H1 (cell line): ENCODE data around the gene ACTL8. TPM values are rescaled to one million over a fixed set of nuclear protein-coding genes. Genes with fewer than 3 reads are reported as not detected.
A peak's percentile ranks its signal among the peaks of the same experiment; 100 is the strongest.

Experiments
- CTCF ChIA-PET: fragments of 300-600 bp; sonication (Branson Sonifier 250); formaldehyde crosslinking; loops from one replicate; lab custom pipeline; 2021; ENCODE audit not compliant: partially characterized antibody; lab: Charles Lee
- POLR2A ChIA-PET: fragments of 300-600 bp; sonication (Branson Sonifier 250); formaldehyde crosslinking; loops from one replicate; lab custom pipeline; 2021; ENCODE audit warnings: inconsistent platforms; ENCODE audit not compliant: partially characterized antibody; lab: Charles Lee
- DNase-seq, 2 experiments: peaks; one replicate each; pipeline versions ENCODE4 v3.0.0 to v3.0.0-alpha.2; 2010 to 2022; ENCODE audit warnings: low spot score in 2 of 2, low read depth in 1 of 2, mixed read lengths in 1 of 2
- FAIRE-seq: peaks from 2 replicates; lab custom pipeline; 2011; peaks lifted over from hg19 to GRCh38; lab: Jason Lieb, UNC
- H2AFZ ChIP-seq: 2 replicates; pipeline ENCODE4 v1.8.1; 2012; ENCODE audit warnings: low read length, inconsistent platforms
- H2AK5ac ChIP-seq: 2 replicates; pipeline ENCODE4 v1.6.1; 2013; ENCODE audit warnings: low read depth, low read length
- H2BK120ac ChIP-seq: replicated peaks from 2 replicates; pipeline ENCODE3; 2013; ENCODE audit warnings: low read depth, low read length, inconsistent platforms
- H2BK12ac ChIP-seq: 2 replicates; pipeline ENCODE4 v1.6.1; 2013; ENCODE audit warnings: low read depth, low read length
- H2BK15ac ChIP-seq: 2 replicates; pipeline ENCODE4 v1.6.1; 2013; ENCODE audit warnings: low read length
- H2BK20ac ChIP-seq: 2 replicates; pipeline ENCODE4 v1.6.1; 2013; ENCODE audit warnings: low read length
- H2BK5ac ChIP-seq: 2 replicates; pipeline ENCODE4 v1.6.1; 2013; ENCODE audit warnings: low read depth, low read length
- H3K14ac ChIP-seq: 2 replicates; pipeline ENCODE4 v1.6.1; 2013; ENCODE audit warnings: inconsistent platforms; ENCODE audit not compliant: insufficient read length
- H3K18ac ChIP-seq: 2 replicates; pipeline ENCODE4 v1.6.1; 2013; ENCODE audit warnings: low read length; ENCODE audit errors: extremely low read depth
- H3K23ac ChIP-seq: 2 replicates; pipeline ENCODE4 v1.6.1; 2013; ENCODE audit warnings: inconsistent platforms; ENCODE audit not compliant: insufficient read length
- H3K23me2 ChIP-seq: 2 replicates; pipeline ENCODE4 v1.6.1; 2013; ENCODE audit warnings: low read depth, low read length
- H3K27ac ChIP-seq: 2 replicates; pipeline ENCODE4 v1.6.1; 2011; ENCODE audit warnings: low read depth, low read length, inconsistent platforms
- H3K27me3 ChIP-seq, 4 experiments: replicated peaks in 1 of 4; 1 replicate in 1 of 4; 2 replicates in 3 of 4; pipeline versions ENCODE4 v1.6.1 to v1.8.1; 2011 to 2013; ENCODE audit warnings: low read length in 3 of 4, mild to moderate bottlenecking in 3 of 4, inconsistent platforms in 2 of 4, mixed read lengths in 2 of 4, moderate library complexity in 1 of 4; ENCODE audit not compliant: control insufficient read depth in 3 of 4, insufficient read depth in 3 of 4; ENCODE audit errors: extremely low read depth in 1 of 4
- H3K36me3 ChIP-seq, 4 experiments: 2 replicates each; pipeline versions ENCODE4 v1.6.1 to v1.8.1; 2011 to 2013; ENCODE audit warnings: mild to moderate bottlenecking in 4 of 4, low read length in 3 of 4, moderate library complexity in 2 of 4, control low read depth in 1 of 4, inconsistent platforms in 1 of 4; ENCODE audit not compliant: insufficient read depth in 4 of 4, control insufficient read depth in 2 of 4
- H3K4ac ChIP-seq: replicated peaks from 2 replicates; pipeline ENCODE3; 2013; ENCODE audit warnings: low read length, low read depth, mixed read lengths, inconsistent platforms; ENCODE audit not compliant: insufficient read length
- H3K4me1 ChIP-seq, 4 experiments: replicated peaks in 1 of 4; 1 replicate in 1 of 4; 2 replicates in 3 of 4; pipeline versions ENCODE4 v1.6.1 to v1.8.1; 2011 to 2013; ENCODE audit warnings: low read length in 3 of 4, inconsistent platforms in 2 of 4, mixed read lengths in 1 of 4; ENCODE audit not compliant: insufficient read depth in 4 of 4, control insufficient read depth in 3 of 4
- H3K4me2 ChIP-seq, 2 experiments: 2 replicates each; pipeline versions ENCODE4 v1.6.1 to v1.8.1; 2011 to 2013; ENCODE audit warnings: low read depth in 2 of 2, low read length in 2 of 2, control low read depth in 1 of 2, inconsistent platforms in 1 of 2, mild to moderate bottlenecking in 1 of 2; ENCODE audit not compliant: insufficient read depth in 1 of 2
- H3K4me3 ChIP-seq, 4 experiments: fragments of 200-600, 300-600 bp in 1 of 4; sonication (generic), shearing (Covaris generic), sonication (Bioruptor Twin) in 1 of 4; 2 replicates each; pipeline versions ENCODE4 v1.5.1 to v1.8.1; 2011 to 2016; ENCODE audit warnings: low read length in 4 of 4, low read depth in 3 of 4, control low read depth in 2 of 4, inconsistent platforms in 2 of 4, mild to moderate bottlenecking in 2 of 4, mixed read lengths in 1 of 4, moderate library complexity in 1 of 4; ENCODE audit not compliant: insufficient read depth in 2 of 4; ENCODE audit errors: extremely low read depth in 1 of 4
- H3K56ac ChIP-seq: replicated peaks from 2 replicates; pipeline ENCODE3; 2013; ENCODE audit warnings: low read depth, mild to moderate bottlenecking, mixed read lengths, low read length, inconsistent platforms; ENCODE audit not compliant: insufficient read length
- H3K79me1 ChIP-seq: 2 replicates; pipeline ENCODE4 v1.6.1; 2013; ENCODE audit warnings: low read depth, low read length, control low read depth
- H3K79me2 ChIP-seq, 2 experiments: 2 replicates each; pipeline versions ENCODE4 v1.6.1 to v1.8.1; 2012 to 2013; ENCODE audit warnings: low read length in 2 of 2, mild to moderate bottlenecking in 2 of 2, inconsistent platforms in 1 of 2; ENCODE audit not compliant: insufficient read depth in 2 of 2, control insufficient read depth in 1 of 2
- H3K9ac ChIP-seq, 4 experiments: replicated peaks in 1 of 4; 1 replicate in 1 of 4; 2 replicates in 3 of 4; pipeline versions ENCODE4 v1.6.1 to v1.8.1; 2011 to 2013; ENCODE audit warnings: low read depth in 3 of 4, low read length in 3 of 4, control low read depth in 2 of 4, mild to moderate bottlenecking in 2 of 4, moderate library complexity in 2 of 4, inconsistent platforms in 1 of 4; ENCODE audit errors: extremely low read depth in 1 of 4
- H3K9me3 ChIP-seq, 2 experiments: 2 replicates each; pipeline versions ENCODE4 v1.6.1 to v1.8.1; 2012 to 2013; ENCODE audit warnings: mild to moderate bottlenecking in 2 of 2, moderate library complexity in 2 of 2, control low read depth in 1 of 2, inconsistent platforms in 1 of 2, low read depth in 1 of 2, low read length in 1 of 2, mixed read lengths in 1 of 2; ENCODE audit not compliant: insufficient read depth in 2 of 2
- H4K20me1 ChIP-seq, 2 experiments: replicated peaks in 1 of 2; 2 replicates each; pipeline versions ENCODE3 to v1.8.1; 2011 to 2013; ENCODE audit warnings: inconsistent platforms in 2 of 2, low read length in 2 of 2, mild to moderate bottlenecking in 1 of 2; ENCODE audit not compliant: insufficient read depth in 2 of 2, control insufficient read depth in 1 of 2
- H4K5ac ChIP-seq: 2 replicates; pipeline ENCODE4 v1.6.1; 2013; ENCODE audit warnings: low read length, low read depth, mixed read lengths, inconsistent platforms; ENCODE audit not compliant: insufficient read length
- H4K8ac ChIP-seq: 2 replicates; pipeline ENCODE4 v1.8.0; 2013; ENCODE audit warnings: mild to moderate bottlenecking, moderate library complexity, low read length, inconsistent platforms; ENCODE audit not compliant: insufficient read depth; ENCODE audit errors: extremely low read depth
- H4K91ac ChIP-seq: replicated peaks from 2 replicates; pipeline ENCODE3; 2013; ENCODE audit warnings: low read length, mixed read lengths, inconsistent platforms; ENCODE audit not compliant: insufficient read length
- CHD1 ChIP-seq: IDR thresholded peaks from 2 replicates; pipeline ENCODE4 v1.6.1; 2012; ENCODE audit warnings: low read depth, low read length, improper control_type of control experiment
- KDM4A ChIP-seq: IDR thresholded peaks from one replicate; pipeline ENCODE4 v1.7.1; 2012; ENCODE audit warnings: low read depth, mild to moderate bottlenecking, moderate library complexity, low read length, inconsistent platforms; ENCODE audit not compliant: severe bottlenecking
- MAFK ChIP-seq: IDR thresholded peaks from 2 replicates; pipeline ENCODE4 v1.6.1; 2012; ENCODE audit warnings: low read depth, mild to moderate bottlenecking, improper control_type of control experiment, low read length
- RFX5 ChIP-seq: IDR thresholded peaks from 2 replicates; pipeline ENCODE4 v1.6.1; 2011; ENCODE audit warnings: low read depth, low read length, improper control_type of control experiment, borderline replicate concordance
- TBP ChIP-seq: IDR thresholded peaks from 2 replicates; pipeline ENCODE4 v1.6.1; 2011; ENCODE audit warnings: low read depth, low read length, improper control_type of control experiment
- WGBS, 2 experiments: shearing (Covaris generic) in 1 of 2; methylation state at CpG; one replicate each; pipeline versions ENCODE4 v1.1.6 to v1.1.7; 2013 to 2015; ENCODE audit warnings: low lambda C conversion rate in 2 of 2, mixed read lengths in 2 of 2, inconsistent platforms in 1 of 2, low coverage in 1 of 2, missing lambda C conversion rate in 1 of 2; ENCODE audit not compliant: insufficient replicate concordance in 2 of 2, insufficient coverage in 1 of 2, insufficient read length in 1 of 2; ENCODE audit errors: extremely low coverage in 1 of 2, missing lambda C conversion rate in 1 of 2; 5-methylcytosine and 5-hydroxymethylcytosine counted together
- polyA plus RNA-seq, 7 experiments: library from polyadenylated mRNA; depleted of rRNA in 3 of 7; stranded (reverse) in 5 of 7; unstranded in 2 of 7; fragments of >200 nt in 5 of 7; fragments of 200-250 nt in 2 of 7; gene quantifications; 1 replicate in 5 of 7; 2 replicates in 1 of 7; 4 replicates in 1 of 7; pipeline versions ENCODE4 v1.2.1 to v1.2.3, GENCODE V29; 2011 to 2013; ENCODE audit warnings: missing spikeins in 2 of 7, mixed read lengths in 2 of 7
- total RNA-seq: library from RNA; stranded (reverse); fragmentation: NEBNext Ultra II Directional; extraction: Animal tissue kit (Norgen Biotek cat#: 25700); gene quantifications from 2 replicates; pipeline ENCODE4 v1.2.1, GENCODE V29; 2021

ACTL8 gene
- total and polyA plus RNA-seq, 2 of the 8 experiments (the other 6 are each of a cell fraction or from before 2014, with no cell fraction given): 0.33 to 0.47 TPM

- no peaks in the 10 kb centered on the region for H4K20me1 ChIP-seq
- no peak overlapping the region for H4K5ac ChIP-seq
- H3K4me2 ChIP-seq: no peak overlapping the region
- no peaks in the 10 kb centered on the region for H3K36me3 ChIP-seq
- no peak overlapping the region for H2AK5ac ChIP-seq
- no peaks in the 10 kb centered on the region for H3K23me2 ChIP-seq
- no peak overlapping the region for H2BK20ac ChIP-seq
- no peak overlapping the region for H3K4ac ChIP-seq
- H3K18ac ChIP-seq: no peak overlapping the region
- H3K56ac ChIP-seq: no peak overlapping the region
- H3K4me3 ChIP-seq: no peak overlapping the region
- peaks cover 0 to 5% (median 3%) of the 10 kb centered on the region in 4 experiments; a peak in 3 of 7 replicates for H3K4me1 ChIP-seq
- ChIA-PET CTCF (interaction anchor here (1.1 to 6.2 kb wide), 3 partner anchors 14 to 67 kb away, joined by 4 to 20 read pairs (median 4); no protein-coding TSS in a partner anchor), POLR2A (no interaction called here)
- H2BK5ac ChIP-seq: no peak overlapping the region
- no peak overlapping the region for H3K14ac ChIP-seq
- no peak overlapping the region for H2BK120ac ChIP-seq
- TF ChIP-seq KDM4A: no peak
- no peak for TF ChIP-seq CHD1
- TF ChIP-seq MAFK: peak; percentile 10; the same call in 1 of the 2 replicates
- no peak for TF ChIP-seq RFX5
- TF ChIP-seq TBP: peak; percentile 54; the same call in 1 of the 2 replicates
- TF ChIP-seq, all 59 proteins: peak for 2
- Histone ChIP-seq H3K79me2 (no peaks in the 10 kb centered on the region), H4K91ac (no peak overlapping the region), H2BK15ac (no peak overlapping the region), H3K27me3 (no peaks in the 10 kb centered on the region; a peak in 2 of 7 replicates), H3K27ac (no peak overlapping the region), H2AFZ (no peak overlapping the region), H3K23ac (no peak overlapping the region), H2BK12ac (no peak overlapping the region), H3K9ac (no peak overlapping the region), H3K79me1 (no peaks in the 10 kb centered on the region), H3K9me3 (no peaks in the 10 kb centered on the region), H4K8ac (no peak overlapping the region; the same call in 1 of the 2 replicates)
- no peak for DNase-seq
- FAIRE-seq: no peak
- WGBS, 2 experiments: 71% methylated on average over 4 of the region's 4 CpGs; no CpG with 5 or more reads in 1 of the 2 experiments
Observed at GRCh38 chr1:17790383-17791054, 35.4 kb downstream of the ACTL8 start.
